ENCODE results near the gene PLEK. TPM values are rescaled to one million over a fixed set of nuclear protein-coding genes. Genes with fewer than 3 reads are reported as not detected.

Gene PLEK
- total RNA-seq, 2 donors from 2014 or later, result not detected

- Mint-ChIP-seq H3K36me3 (ENCODE audit: low read depth) (no peaks in the 10 kb centered on the region), H3K9me3 (no peaks in the 10 kb centered on the region), H3K4me1 (peaks cover 9% of the 10 kb centered on the region), H3K4me3 (no peak overlapping the region), H3K27me3 (ENCODE audit: insufficient read depth) (peaks cover 4% of the 10 kb centered on the region), H3K27ac (no peak overlapping the region)
- H3K4me3 ChIP-seq (ENCODE audit: low read length), result no peak overlapping the region
- no peaks in the 10 kb centered on the region for H3K27me3 ChIP-seq (ENCODE audit: control insufficient read depth, insufficient read depth, low read length, poor library complexity, severe bottlenecking)
- no peaks in the 10 kb centered on the region for H3K36me3 ChIP-seq (ENCODE audit: control insufficient read depth, insufficient read depth, low read length)
- TF ChIP-seq, protein P1, sequence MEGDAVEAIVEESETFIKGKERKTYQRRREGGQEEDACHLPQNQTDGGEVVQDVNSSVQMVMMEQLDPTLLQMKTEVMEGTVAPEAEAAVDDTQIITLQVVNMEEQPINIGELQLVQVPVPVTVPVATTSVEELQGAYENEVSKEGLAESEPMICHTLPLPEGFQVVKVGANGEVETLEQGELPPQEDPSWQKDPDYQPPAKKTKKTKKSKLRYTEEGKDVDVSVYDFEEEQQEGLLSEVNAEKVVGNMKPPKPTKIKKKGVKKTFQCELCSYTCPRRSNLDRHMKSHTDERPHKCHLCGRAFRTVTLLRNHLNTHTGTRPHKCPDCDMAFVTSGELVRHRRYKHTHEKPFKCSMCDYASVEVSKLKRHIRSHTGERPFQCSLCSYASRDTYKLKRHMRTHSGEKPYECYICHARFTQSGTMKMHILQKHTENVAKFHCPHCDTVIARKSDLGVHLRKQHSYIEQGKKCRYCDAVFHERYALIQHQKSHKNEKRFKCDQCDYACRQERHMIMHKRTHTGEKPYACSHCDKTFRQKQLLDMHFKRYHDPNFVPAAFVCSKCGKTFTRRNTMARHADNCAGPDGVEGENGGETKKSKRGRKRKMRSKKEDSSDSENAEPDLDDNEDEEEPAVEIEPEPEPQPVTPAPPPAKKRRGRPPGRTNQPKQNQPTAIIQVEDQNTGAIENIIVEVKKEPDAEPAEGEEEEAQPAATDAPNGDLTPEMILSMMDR (conservative IDR thresholded peaks at IDR 0.05), result no peak
- WGBS, 2 experiments (ENCODE audit: insufficient coverage in 1 of 2, insufficient read length in 1 of 2), result 89 to 90% methylated on average over 1 of the region's 1 CpG
- H3K4me1 ChIP-seq (ENCODE audit: control insufficient read depth, insufficient read depth, low read length), result no peaks in the 10 kb centered on the region
- no peak for DNase-seq
- no peak overlapping the region for H3K9ac ChIP-seq (ENCODE audit: extremely low read depth, low read length, poor library complexity, severe bottlenecking)
- no peak overlapping the region for H3K27ac ChIP-seq (ENCODE audit: low read depth, low read length)
- no peaks in the 10 kb centered on the region for H3K9me3 ChIP-seq (ENCODE audit: control insufficient read depth, low read length)
Measured at GRCh38 chr2:68428746-68429145, 63.7 kb downstream of the PLEK start.

GRCh38 chr2:68429311-68429826 lies 64.3 kb downstream of the PLEK start:
- Histone ChIP-seq H3K27ac (ENCODE audit: low read depth, low read length) (no peak overlapping the region), H3K4me1 (ENCODE audit: control insufficient read depth, insufficient read depth, low read length) (no peaks in the 10 kb centered on the region), H3K9me3 (ENCODE audit: control insufficient read depth, low read length) (no peaks in the 10 kb centered on the region), H3K4me3 (ENCODE audit: low read length) (no peak overlapping the region), H3K27me3 (ENCODE audit: control insufficient read depth, insufficient read depth, low read length, poor library complexity, severe bottlenecking) (no peaks in the 10 kb centered on the region), H3K36me3 (ENCODE audit: control insufficient read depth, insufficient read depth, low read length) (no peaks in the 10 kb centered on the region), H3K9ac (ENCODE audit: extremely low read depth, low read length, poor library complexity, severe bottlenecking) (no peak overlapping the region)
- H3K4me3 Mint-ChIP-seq, result no peak overlapping the region
- peaks cover 4% of the 10 kb centered on the region for H3K27me3 Mint-ChIP-seq (ENCODE audit: insufficient read depth)
- TF ChIP-seq, protein P1 (conservative IDR thresholded peaks at IDR 0.05), result no peak
- H3K9me3 Mint-ChIP-seq, result no peaks in the 10 kb centered on the region
- H3K36me3 Mint-ChIP-seq (ENCODE audit: low read depth), result no peaks in the 10 kb centered on the region
- peaks cover 9% of the 10 kb centered on the region for H3K4me1 Mint-ChIP-seq
- 80 to 88% methylated on average over 4 to 7 of the region's 7 CpGs for WGBS, 2 experiments (ENCODE audit: insufficient coverage in 1 of 2, insufficient read length in 1 of 2)
- no peak for DNase-seq
- no peak overlapping the region for H3K27ac Mint-ChIP-seq

GRCh38 chr2:68431316-68431972 lies 66.4 kb downstream of the PLEK start:
- peaks cover 9% of the 10 kb centered on the region for H3K4me1 Mint-ChIP-seq
- TF ChIP-seq, protein P1 (conservative IDR thresholded peaks at IDR 0.05), result no peak
- no peak overlapping the region for H3K27ac Mint-ChIP-seq
- no peaks in the 10 kb centered on the region for H3K4me1 ChIP-seq (ENCODE audit: control insufficient read depth, insufficient read depth, low read length)
- no peaks in the 10 kb centered on the region for H3K27me3 ChIP-seq (ENCODE audit: control insufficient read depth, insufficient read depth, low read length, poor library complexity, severe bottlenecking)
- no peak overlapping the region for H3K9ac ChIP-seq (ENCODE audit: extremely low read depth, low read length, poor library complexity, severe bottlenecking)
- 74 to 84% methylated on average over 8 of the region's 8 CpGs for WGBS, 2 experiments (ENCODE audit: insufficient coverage in 1 of 2, insufficient read length in 1 of 2)
- no peak overlapping the region for H3K4me3 Mint-ChIP-seq
- H3K9me3 ChIP-seq (ENCODE audit: control insufficient read depth, low read length), result no peaks in the 10 kb centered on the region
- no peaks in the 10 kb centered on the region for H3K36me3 ChIP-seq (ENCODE audit: control insufficient read depth, insufficient read depth, low read length)
- H3K4me3 ChIP-seq (ENCODE audit: low read length), result no peak overlapping the region
- H3K27me3 Mint-ChIP-seq (ENCODE audit: insufficient read depth), result peaks cover 4% of the 10 kb centered on the region
- DNase-seq, result no peak
- H3K27ac ChIP-seq (ENCODE audit: low read depth, low read length), result no peak overlapping the region
- no peaks in the 10 kb centered on the region for H3K9me3 Mint-ChIP-seq
- no peaks in the 10 kb centered on the region for H3K36me3 Mint-ChIP-seq (ENCODE audit: low read depth)
